Measurements from ENCODE around the gene CDR2L. TPM values are rescaled to one million over a fixed set of nuclear protein-coding genes. Genes with fewer than 3 reads are reported as not detected.
"Not testable (repeated sequence)": the region's sequence is repeated elsewhere in the genome, so short reads cannot be mapped to it uniquely, and the experiment has no call there.

CDR2L gene
- total RNA-seq, 2 experiments from 2014 or later, result 0.89 to 0.91 TPM

- Mint-ChIP-seq H3K9me3 (ENCODE audit: low read depth) (no peaks in the 10 kb centered on the region), H3K4me3 (peak overlapping the region; percentile 77), H3K36me3 (ENCODE audit: low read depth) (no peaks in the 10 kb centered on the region), H3K4me1 (peaks cover 18% of the 10 kb centered on the region), H3K27me3 (peaks cover 5% of the 10 kb centered on the region), H3K27ac (peak overlapping the region; percentile 79)
- peak; percentile 95 for ATAC-seq
- POLR2A ChIA-PET, result no interaction called here
- intact Hi-C loops (cut with DNase I, micrococcal nuclease), result loop anchor here (1.0 to 5.0 kb wide), 7 partner anchors 10 to 535 kb away; partner anchors contain the start of genes ARMC7 (in 1 of the 2), CASKIN2 (in 1 of the 2), HID1 (in 1 of the 2) and MRPL58 (in 1 of the 2)
- DNase-seq, result peak; percentile 90
- CTCF ChIA-PET, result interaction anchor here (0.7 to 2.1 kb wide), 2 partner anchors 20 to 29 kb away, joined by 3 to 9 read pairs; no protein-coding TSS in a partner anchor
Observed at GRCh38 chr17:74981979-74982662, 5.3 kb upstream of the CDR2L start.

DNA sequence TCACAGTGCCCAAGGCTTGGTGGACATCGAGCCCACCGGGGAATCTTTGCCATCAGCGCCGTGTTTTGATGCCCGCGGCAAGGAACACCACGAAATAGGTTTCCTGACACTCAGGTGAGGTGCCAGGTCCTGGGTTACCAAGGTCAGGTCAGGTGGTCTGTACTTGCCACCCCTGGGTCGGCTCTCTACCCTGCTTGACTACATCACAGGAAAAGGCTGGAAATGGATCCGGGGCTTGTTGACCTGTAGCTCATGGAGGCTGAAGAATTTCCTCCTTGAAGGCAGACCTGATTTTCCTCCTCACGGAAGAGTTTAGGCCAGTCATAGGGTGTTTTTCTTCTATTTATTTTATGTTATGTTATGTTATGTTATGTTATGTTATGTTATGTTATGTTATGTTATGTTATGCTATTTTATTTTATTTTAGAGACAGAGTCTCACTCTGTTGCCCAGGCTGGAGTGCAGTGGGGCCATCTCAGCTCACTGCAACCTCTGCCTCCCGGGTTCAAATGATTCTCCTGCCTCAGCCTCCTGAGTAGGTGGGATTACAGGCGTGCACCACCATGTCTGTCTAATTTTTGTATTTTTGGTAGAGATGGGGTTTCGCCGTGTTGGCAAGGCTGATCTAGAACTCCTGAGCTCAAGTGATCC, 4.6 kb upstream of the CDR2L start:
- peaks cover 20% of the 10 kb centered on the region for H3K4me1 Mint-ChIP-seq
- ChIA-PET POLR2A (interaction anchor here (0.6 kb wide), 1 partner anchor 225 kb away, joined by 6 read pairs; no protein-coding TSS in a partner anchor), CTCF (interaction anchor here (0.7 to 2.1 kb wide), 2 partner anchors 21 to 28 kb away, joined by 3 to 9 read pairs; no protein-coding TSS in a partner anchor)
- not testable (repeated sequence) for H3K27me3 Mint-ChIP-seq; ATAC-seq; H3K36me3 Mint-ChIP-seq (ENCODE audit: low read depth); H3K27ac Mint-ChIP-seq; H3K9me3 Mint-ChIP-seq (ENCODE audit: low read depth); DNase-seq
- peak overlapping the region; percentile 77 for H3K4me3 Mint-ChIP-seq
- intact Hi-C loops (cut with DNase I, micrococcal nuclease), result loop anchor here (1.0 to 5.0 kb wide), 7 partner anchors 10 to 535 kb away; partner anchors contain the start of genes ARMC7 (in 1 of the 2), CASKIN2 (in 1 of the 2), HID1 (in 1 of the 2) and MRPL58 (in 1 of the 2)

- H3K27me3 Mint-ChIP-seq, result peaks cover 10% of the 10 kb centered on the region
- ATAC-seq, result no peak
- H3K4me1 Mint-ChIP-seq, result peaks cover 17% of the 10 kb centered on the region
- no peak overlapping the region for H3K4me3 Mint-ChIP-seq
- H3K36me3 Mint-ChIP-seq (ENCODE audit: low read depth), result no peaks in the 10 kb centered on the region
- intact Hi-C loops (cut with DNase I, micrococcal nuclease), result loop anchor here in 1 of 2 experiments (2.0 kb wide), 1 partner anchor 61 kb away; the partner anchor contains the start of genes ATP5PD and KCTD2
- POLR2A ChIA-PET, result no interaction called here
- H3K9me3 Mint-ChIP-seq (ENCODE audit: low read depth), result no peaks in the 10 kb centered on the region
- no peak overlapping the region for H3K27ac Mint-ChIP-seq
- no peak for DNase-seq
- CTCF ChIA-PET, result interaction anchor here (0.6 kb wide), 1 partner anchor 117 kb away, joined by 3 read pairs; no protein-coding TSS in a partner anchor
Observed at GRCh38 chr17:74986206-74986576, 1.2 kb upstream of the CDR2L start.

GRCh38 chr17:74987909-74988711, 678 bp downstream of the CDR2L start:
- peak; percentile 57 for ATAC-seq
- Mint-ChIP-seq H3K4me1 (peaks cover 9% of the 10 kb centered on the region), H3K27ac (no peak overlapping the region), H3K9me3 (ENCODE audit: low read depth) (no peaks in the 10 kb centered on the region), H3K36me3 (ENCODE audit: low read depth) (no peaks in the 10 kb centered on the region), H3K27me3 (peaks cover 10% of the 10 kb centered on the region), H3K4me3 (peak overlapping the region; percentile 66)
- intact Hi-C loops (cut with DNase I, micrococcal nuclease), result loop anchor here (1.0 to 2.0 kb wide), 7 partner anchors 16 to 601 kb away; partner anchors contain the start of genes KCTD2 (in 2 of the 2), ATP5PD (in 1 of the 2), HID1 (in 1 of the 2) and LLGL2 (in 1 of the 2)
- POLR2A ChIA-PET, result interaction anchor here (0.5 to 1.5 kb wide), 4 partner anchors 24 to 1541 kb away, joined by 3 to 6 read pairs (median 4); partner anchors contain the start of genes FDXR, JPT1 and MRPL58
- DNase-seq, result peak; percentile 45
- CTCF ChIA-PET, result interaction anchor here (0.6 to 5.2 kb wide), 13 partner anchors 12 to 424 kb away, joined by 3 to 31 read pairs (median 4); partner anchors contain the start of genes HID1 and MRPL58

DNA sequence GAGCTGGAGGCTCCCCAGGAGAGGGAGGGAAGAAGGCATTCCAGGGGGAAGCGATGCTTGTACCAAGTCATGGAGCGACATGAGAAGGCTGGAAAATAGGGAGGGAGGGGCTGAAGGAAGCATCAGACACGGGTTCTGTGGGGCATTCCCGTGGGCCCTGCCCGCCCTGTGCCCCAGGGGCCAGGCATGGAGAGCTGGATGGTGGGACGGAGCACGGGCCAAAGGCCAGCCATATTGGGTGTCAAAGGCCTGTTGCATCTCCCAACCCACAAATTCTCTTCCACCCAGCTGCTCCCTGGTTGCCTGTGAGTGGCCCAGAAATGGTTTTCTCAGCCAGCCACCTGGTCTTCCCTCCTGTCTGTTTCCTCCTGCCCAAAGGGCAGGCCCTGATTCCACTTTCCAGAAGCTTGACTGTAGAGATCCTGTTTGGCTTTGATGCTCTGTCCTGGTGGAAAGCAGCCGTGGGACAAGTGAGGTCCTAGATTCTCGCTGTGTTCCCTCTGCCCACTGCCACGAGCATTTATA, 3.2 kb downstream of the CDR2L start:
- peaks cover 9% of the 10 kb centered on the region for H3K4me1 Mint-ChIP-seq
- DNase-seq (no peak), ATAC-seq (no peak)
- POLR2A ChIA-PET, result no interaction called here
- no peak overlapping the region for H3K27ac Mint-ChIP-seq
- H3K9me3 Mint-ChIP-seq (ENCODE audit: low read depth), result no peaks in the 10 kb centered on the region
- CTCF ChIA-PET, result interaction anchor here (1.0 to 5.2 kb wide), 2 partner anchors 22 to 29 kb away, joined by 3 to 28 read pairs; partner anchors contain the start of gene MRPL58
- intact Hi-C loops (cut with DNase I, micrococcal nuclease), result no loop called here
- peaks cover 8% of the 10 kb centered on the region for H3K27me3 Mint-ChIP-seq
- H3K4me3 Mint-ChIP-seq, result no peak overlapping the region
- no peaks in the 10 kb centered on the region for H3K36me3 Mint-ChIP-seq (ENCODE audit: low read depth)

GRCh38 chr17:74992223-74992622, 4.8 kb downstream of the CDR2L start:
- POLR2A ChIA-PET, result interaction anchor here (0.6 kb wide), 1 partner anchor 26 kb away, joined by 5 read pairs; no protein-coding TSS in a partner anchor
- intact Hi-C loops (cut with DNase I, micrococcal nuclease), result no loop called here

DNA sequence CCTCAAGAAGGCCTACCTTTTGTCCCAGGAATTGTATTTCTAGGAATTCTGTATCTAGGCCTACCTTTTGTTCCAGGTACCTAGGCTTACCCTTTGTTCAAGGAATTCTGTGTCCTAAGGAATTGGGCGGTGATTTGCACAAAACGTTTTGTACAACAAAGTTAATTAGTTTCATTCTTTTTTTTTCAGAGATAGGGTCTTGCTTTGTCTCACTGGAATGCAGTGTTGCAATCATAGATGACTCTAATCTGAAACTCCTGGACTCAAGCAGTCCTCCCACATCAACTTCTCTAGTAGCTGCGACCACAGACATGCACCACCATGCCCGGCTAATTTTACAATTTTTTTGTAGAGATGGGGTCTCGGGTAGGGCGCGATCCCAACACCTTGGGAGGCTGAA, 7.0 kb downstream of the CDR2L start:
- ATAC-seq (no peak), DNase-seq (no peak)
- peaks cover 3% of the 10 kb centered on the region for H3K4me1 Mint-ChIP-seq
- H3K36me3 Mint-ChIP-seq (ENCODE audit: low read depth), result no peaks in the 10 kb centered on the region
- H3K27ac Mint-ChIP-seq, result no peak overlapping the region
- ChIA-PET POLR2A (interaction anchor here (0.6 kb wide), 1 partner anchor 418 kb away, joined by 4 read pairs; no protein-coding TSS in a partner anchor), CTCF (interaction anchor here (1.2 to 2.5 kb wide), 3 partner anchors 18 to 33 kb away, joined by 3 to 10 read pairs (median 3); partner anchors contain the start of gene MRPL58)
- H3K27me3 Mint-ChIP-seq, result no peaks in the 10 kb centered on the region
- no peaks in the 10 kb centered on the region for H3K9me3 Mint-ChIP-seq (ENCODE audit: low read depth)
- intact Hi-C loops (cut with DNase I, micrococcal nuclease), result no loop called here
- no peak overlapping the region for H3K4me3 Mint-ChIP-seq

More at GRCh38 chr17:74992223-74992622, 4.8 kb downstream of the CDR2L start:
- Mint-ChIP-seq H3K9me3 (ENCODE audit: low read depth) (no peaks in the 10 kb centered on the region), H3K36me3 (ENCODE audit: low read depth) (no peaks in the 10 kb centered on the region), H3K4me3 (no peak overlapping the region), H3K27ac (no peak overlapping the region), H3K4me1 (peaks cover under 1% of the 10 kb centered on the region), H3K27me3 (peaks cover 4% of the 10 kb centered on the region)
- no peak for ATAC-seq
- no peak for DNase-seq
- CTCF ChIA-PET, result interaction anchor here (2.1 kb wide), 1 partner anchor 20 kb away, joined by 10 read pairs; the partner anchor contains the start of gene MRPL58

GRCh38 chr17:74995847-74996246, 8.4 kb downstream of the CDR2L start:
- ChIA-PET POLR2A (no interaction called here), CTCF (interaction anchor here (2.5 kb wide), 1 partner anchor 34 kb away, joined by 10 read pairs; no protein-coding TSS in a partner anchor)
- peaks cover 3% of the 10 kb centered on the region for H3K4me1 Mint-ChIP-seq
- no peaks in the 10 kb centered on the region for H3K27me3 Mint-ChIP-seq
- intact Hi-C loops (cut with DNase I, micrococcal nuclease), result no loop called here
- H3K9me3 Mint-ChIP-seq (ENCODE audit: low read depth), result no peaks in the 10 kb centered on the region
- no peak overlapping the region for H3K4me3 Mint-ChIP-seq
- H3K27ac Mint-ChIP-seq, result no peak overlapping the region
- no peaks in the 10 kb centered on the region for H3K36me3 Mint-ChIP-seq (ENCODE audit: low read depth)
- no peak for DNase-seq
- ATAC-seq, result no peak

DNA sequence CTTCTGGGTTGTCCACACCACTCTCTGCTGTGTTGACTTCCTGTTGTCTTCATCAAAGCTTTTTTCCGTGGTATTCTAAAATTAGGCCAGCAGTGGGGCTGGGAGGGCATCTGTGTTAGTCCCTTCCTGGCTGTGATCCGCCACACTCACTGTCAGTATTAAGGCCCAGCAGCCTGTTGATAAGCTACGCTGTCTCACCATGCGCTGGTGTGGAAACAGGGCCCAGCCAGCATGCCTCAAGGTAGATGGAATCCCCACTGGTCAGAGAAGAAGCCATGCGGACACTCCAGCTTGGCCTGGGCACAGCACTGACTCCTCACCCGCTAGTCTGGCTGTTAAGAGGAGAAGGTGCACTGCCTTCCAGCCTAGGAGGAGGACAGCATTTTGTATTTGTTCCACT, 11.4 kb downstream of the CDR2L start:
- no peaks in the 10 kb centered on the region for H3K36me3 Mint-ChIP-seq (ENCODE audit: low read depth)

GRCh38 chr17:74999523-74999922, 12.1 kb downstream of the CDR2L start:
- H3K4me1 Mint-ChIP-seq, result peaks cover 6% of the 10 kb centered on the region
- intact Hi-C loops (cut with DNase I, micrococcal nuclease), result no loop called here
- H3K4me3 Mint-ChIP-seq, result no peak overlapping the region
- no peaks in the 10 kb centered on the region for H3K27me3 Mint-ChIP-seq
- H3K36me3 Mint-ChIP-seq (ENCODE audit: low read depth), result no peaks in the 10 kb centered on the region
- no peak for DNase-seq
- H3K9me3 Mint-ChIP-seq (ENCODE audit: low read depth), result no peaks in the 10 kb centered on the region
- ChIA-PET CTCF (interaction anchor here (1.2 to 1.4 kb wide), 2 partner anchors 13 to 38 kb away, joined by 3 to 6 read pairs; partner anchors contain the start of gene MRPL58), POLR2A (no interaction called here)
- ATAC-seq, result no peak
- H3K27ac Mint-ChIP-seq, result no peak overlapping the region

More for the DNA sequence above, 11.4 kb downstream of the CDR2L start:
- Mint-ChIP-seq H3K9me3 (ENCODE audit: low read depth) (no peaks in the 10 kb centered on the region), H3K27ac (no peak overlapping the region), H3K4me1 (peaks cover 6% of the 10 kb centered on the region), H3K27me3 (no peaks in the 10 kb centered on the region), H3K4me3 (no peak overlapping the region)
- DNase-seq (no peak), ATAC-seq (no peak)
- ChIA-PET POLR2A (no interaction called here), CTCF (interaction anchor here (0.6 to 1.4 kb wide), 3 partner anchors 14 to 60 kb away, joined by 3 to 6 read pairs (median 4); partner anchors contain the start of gene MRPL58)
- intact Hi-C loops (cut with DNase I, micrococcal nuclease), result no loop called here

Measured in activated CD4-positive, alpha-beta T cell treated with anti-CD3 and anti-CD28 coated beads for 36 hours (primary cell).